ENCODE measurements around the gene TMEM244.
"Not testable (repeated sequence)": the region's sequence is repeated elsewhere in the genome, so short reads cannot be mapped to it uniquely, and the experiment has no call there.

The TMEM244 gene

DNA sequence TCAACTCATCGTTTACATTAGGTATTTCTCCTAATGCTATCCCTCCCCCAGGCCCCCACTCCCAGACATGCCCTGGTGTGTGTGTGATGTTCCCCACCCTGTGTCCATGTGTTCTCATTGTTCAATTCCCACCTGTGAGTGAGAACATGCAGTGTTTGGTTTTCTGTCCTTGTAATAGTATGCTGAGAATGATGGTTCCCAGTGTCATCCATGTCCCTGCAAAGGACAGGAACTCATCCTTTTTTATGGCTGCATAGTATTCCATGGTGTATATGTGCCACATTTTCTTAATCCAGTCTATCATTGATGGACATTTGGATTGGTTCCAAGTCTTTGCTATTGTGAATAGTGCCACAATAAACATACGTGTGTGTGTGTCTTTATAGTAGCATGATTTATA, 54.0 kb downstream of the TMEM244 start:
- not testable (repeated sequence) for DNase-seq

DNA sequence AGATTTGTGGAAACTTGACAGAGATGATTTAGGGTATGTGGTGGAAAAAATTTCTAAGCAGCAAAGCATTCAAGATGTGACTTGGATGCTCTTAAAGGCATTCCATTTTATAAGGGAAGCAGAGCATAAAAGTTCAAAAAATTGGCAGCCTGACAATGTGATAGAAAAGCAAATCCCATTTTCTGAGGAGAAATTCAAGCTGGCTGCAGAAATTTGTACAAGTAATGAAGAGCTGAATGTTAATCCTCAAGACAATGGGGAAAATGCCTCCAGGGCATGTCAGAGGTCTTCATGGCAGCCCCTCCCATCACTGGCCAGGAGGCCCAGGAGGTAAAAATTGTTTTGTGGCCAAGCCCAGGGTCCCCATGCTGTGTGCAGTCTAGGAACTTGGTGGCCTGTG, 58.2 kb downstream of the TMEM244 start:
- DNase-seq, result not testable (repeated sequence)

DNA sequence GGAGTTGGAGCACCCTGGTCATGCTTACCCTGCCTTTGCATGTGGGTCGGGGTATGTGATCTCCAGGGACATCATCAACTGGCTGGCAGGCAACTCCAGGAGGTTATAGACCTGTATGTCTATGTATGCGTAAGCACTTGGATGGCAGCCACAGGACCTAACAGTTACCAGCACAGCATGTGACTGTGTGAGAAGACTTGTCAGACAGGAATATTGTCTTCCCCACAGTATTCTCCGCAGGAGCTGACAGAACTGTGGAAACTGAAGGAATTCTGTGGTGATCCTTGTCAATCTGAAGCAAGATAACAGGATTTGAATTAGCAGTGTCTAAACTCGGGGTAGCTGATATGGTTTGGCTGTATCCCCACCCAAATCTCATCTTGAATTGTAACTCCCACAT, 59.2 kb downstream of the TMEM244 start:
- DNase-seq, result no peak

DNA sequence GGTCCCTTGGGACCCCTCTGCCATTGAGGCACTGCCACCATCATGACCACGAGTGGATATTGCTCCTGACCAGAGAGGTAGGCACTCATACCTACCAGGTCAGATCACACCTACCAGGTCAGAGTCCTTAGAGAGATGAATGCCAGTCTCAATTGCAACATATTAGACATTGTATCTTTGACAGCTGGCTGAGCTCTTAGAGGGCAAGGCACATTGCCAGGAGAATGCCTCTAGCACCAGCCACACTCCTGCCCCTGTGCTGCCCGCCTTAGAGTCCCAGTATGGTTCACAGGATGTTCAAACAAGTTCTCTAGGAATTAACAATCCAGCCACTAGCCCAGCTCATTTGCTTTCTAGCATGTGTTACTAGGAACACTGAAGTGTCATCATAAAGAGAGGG, 65.9 kb downstream of the TMEM244 start:
- DNase-seq, result no peak

DNA sequence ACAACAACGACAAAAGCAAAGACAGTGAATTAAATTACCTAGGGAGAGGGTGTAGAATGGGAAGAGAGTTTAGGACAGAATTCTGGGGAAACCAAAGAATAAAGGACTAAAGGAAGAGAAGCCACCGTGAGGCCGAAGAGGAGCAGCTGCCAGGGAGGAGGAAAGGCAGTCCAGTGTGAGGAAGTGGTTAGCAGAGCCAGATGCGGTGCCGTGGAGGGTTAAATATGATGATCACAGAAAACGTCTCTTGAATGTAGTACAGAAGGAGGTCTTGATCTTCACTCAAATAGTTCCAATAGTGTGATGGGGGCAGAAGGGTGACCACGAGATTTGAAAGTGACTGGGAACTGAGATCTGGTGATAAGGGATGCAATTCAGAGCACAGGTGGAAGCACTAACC, 67.7 kb downstream of the TMEM244 start:
- DNase-seq, result no peak

DNA sequence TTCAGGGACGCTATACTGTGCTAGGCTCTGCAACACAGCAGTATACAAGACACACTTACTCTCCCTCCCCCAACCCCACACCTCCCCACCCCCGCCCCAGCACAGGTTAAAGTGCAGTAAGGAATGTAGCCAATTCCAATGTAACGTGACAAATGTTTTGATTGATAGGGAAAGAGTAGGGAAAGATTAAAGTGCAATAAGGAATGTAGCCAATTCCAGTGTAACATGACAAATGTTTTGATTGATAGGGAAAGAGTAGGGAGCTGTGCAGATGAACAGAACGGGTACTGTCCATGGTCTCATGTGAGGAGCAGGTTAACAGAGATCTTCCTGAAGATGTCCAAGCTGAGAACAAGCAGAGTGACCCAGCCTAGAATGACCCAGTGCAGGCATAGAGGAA, 69.1 kb downstream of the TMEM244 start:
- no peak for DNase-seq

DNA sequence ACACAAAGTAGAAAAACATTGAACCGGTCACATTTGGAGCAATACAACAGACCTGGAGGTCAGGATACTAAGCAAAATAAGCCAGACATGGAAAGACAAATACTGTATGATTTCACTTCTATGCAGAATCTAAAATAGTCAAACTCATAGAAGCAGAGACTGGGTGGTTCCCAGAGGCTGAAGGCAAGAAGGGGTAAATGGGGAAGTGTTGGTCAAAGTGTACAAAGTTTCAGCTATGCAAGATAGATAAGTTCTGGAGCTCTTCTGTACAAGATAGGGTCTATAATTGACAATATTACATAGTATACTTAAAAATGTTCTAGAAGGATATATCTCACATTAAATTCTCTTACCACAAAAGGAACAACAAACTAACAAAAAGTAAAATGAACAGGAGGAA, 70.3 kb downstream of the TMEM244 start:
- DNase-seq, result no peak

DNA sequence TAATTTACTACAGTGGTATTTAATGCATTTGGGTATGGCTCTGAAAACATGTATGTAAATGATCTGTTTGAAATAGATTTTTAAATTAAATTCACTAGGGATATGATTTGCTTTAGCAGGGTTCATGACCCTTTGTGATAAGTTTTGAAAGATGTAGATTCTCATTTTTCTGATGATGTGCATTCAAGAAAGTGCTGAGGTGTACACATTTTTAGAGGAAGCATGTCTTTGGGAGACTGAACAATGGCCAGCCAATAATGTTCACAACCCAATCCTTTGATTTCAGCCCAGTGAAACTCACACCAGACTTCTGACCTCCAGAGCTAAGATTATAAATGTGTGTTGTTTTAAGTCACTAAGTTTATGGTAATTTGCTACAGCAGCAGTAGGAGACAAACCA, 71.1 kb downstream of the TMEM244 start:
- DNase-seq, result no peak

DNA sequence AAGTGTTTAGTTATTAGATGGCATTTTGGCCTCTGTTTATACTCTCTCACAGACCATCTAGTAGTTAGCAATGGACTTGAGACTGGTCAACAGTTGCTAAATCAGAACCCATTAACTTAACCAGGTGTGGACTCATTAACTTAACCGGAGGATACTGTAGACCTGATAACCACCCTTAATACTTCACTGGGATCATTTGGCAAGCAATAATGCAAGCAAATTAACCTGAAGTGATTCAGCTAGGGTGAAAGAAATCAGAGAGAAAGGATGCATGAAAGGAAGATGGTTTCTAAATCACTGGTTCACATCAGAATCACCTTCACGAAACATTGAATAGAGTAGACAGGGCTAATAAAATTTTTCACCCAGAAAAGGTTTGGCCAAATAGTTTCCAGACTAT, 73.3 kb downstream of the TMEM244 start:
- no peak for DNase-seq

DNA sequence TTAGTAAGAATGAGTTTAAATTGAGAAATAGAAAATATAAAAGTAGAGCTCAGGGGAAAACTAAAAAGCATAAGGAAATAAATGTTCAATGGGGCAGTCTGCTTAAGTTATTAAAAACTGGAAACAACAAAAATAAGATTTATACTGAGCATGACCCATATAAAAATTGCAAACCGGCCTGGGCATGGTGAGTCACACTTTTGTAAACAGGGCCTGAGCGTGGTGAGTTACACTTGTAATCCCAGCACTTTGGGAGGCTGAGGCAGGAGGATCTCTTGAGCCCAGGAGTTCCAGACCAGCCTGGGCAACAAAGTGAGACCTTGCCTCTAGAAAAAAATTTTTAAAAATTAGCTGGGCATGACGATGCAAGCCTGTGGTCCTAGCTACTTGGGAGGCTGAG, 74.6 kb downstream of the TMEM244 start:
- no peak for DNase-seq

DNA sequence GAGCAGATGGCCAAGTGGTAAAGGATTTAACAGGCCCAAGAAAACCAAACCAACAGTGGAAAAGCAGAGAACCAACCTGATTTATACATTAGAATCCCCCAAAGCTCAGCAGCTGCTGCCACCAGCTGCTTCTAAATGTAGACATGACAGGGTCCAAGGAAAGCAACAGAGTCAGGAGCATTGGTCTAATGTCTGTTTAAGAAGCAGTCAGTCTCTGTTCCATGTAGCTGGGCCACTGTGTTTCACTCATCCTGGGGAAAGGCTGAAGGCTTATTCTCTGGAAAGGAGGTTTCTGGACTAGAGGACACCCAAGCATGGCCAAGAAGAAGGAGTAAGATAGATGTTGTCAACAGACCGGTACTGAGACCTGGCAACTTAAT, 75.4 kb downstream of the TMEM244 start:
- DNase-seq, result no peak

DNA sequence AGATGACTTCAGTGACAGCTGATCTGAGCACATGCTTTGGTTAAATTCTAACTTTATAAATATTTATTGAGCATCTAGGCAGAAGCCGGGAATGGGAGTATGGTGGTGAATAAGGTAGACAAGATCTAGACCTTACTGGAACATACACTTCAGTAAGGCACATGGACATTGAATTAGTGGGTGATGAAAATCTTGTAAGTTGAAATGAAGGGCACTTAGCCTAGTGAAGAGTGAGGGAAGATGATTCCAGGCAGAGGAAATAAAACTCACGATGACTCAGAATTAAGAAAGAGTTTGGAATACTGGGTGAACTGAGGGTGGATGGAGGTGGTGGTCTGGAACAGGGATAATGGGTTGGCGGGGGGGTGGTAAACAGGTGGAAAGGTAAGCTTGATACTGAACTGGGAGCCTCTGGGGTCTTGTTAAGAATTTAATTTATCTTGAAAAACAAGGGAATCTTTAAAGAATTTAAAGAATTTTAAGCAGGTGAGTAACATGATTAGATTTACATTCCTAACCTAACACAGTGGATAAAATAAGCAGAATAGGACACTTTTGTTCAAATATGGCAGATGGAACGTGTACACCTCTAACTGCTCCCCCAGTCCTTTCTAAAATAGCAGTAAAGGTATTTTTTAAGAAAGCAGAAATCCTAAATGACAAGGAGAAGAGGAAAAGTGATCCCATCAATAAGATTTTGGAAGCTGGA, 75.9 kb downstream of the TMEM244 start:
- no peak for DNase-seq

Data from NCI-H526 (cell line).